NT2/D1 (cell line): ENCODE results near the gene ARHGAP8.

Source experiments
- SUZ12 ChIP-seq: IDR thresholded peaks from 2 replicates; pipeline ENCODE4 v1.6.1; 2011; ENCODE audit not compliant: insufficient read length, insufficient read depth; ENCODE audit errors: extremely low read depth
- ZNF274 ChIP-seq: IDR thresholded peaks from 2 replicates; pipeline ENCODE4 v1.6.1; 2011; ENCODE audit warnings: mild to moderate bottlenecking, low read depth, low read length

DNA sequence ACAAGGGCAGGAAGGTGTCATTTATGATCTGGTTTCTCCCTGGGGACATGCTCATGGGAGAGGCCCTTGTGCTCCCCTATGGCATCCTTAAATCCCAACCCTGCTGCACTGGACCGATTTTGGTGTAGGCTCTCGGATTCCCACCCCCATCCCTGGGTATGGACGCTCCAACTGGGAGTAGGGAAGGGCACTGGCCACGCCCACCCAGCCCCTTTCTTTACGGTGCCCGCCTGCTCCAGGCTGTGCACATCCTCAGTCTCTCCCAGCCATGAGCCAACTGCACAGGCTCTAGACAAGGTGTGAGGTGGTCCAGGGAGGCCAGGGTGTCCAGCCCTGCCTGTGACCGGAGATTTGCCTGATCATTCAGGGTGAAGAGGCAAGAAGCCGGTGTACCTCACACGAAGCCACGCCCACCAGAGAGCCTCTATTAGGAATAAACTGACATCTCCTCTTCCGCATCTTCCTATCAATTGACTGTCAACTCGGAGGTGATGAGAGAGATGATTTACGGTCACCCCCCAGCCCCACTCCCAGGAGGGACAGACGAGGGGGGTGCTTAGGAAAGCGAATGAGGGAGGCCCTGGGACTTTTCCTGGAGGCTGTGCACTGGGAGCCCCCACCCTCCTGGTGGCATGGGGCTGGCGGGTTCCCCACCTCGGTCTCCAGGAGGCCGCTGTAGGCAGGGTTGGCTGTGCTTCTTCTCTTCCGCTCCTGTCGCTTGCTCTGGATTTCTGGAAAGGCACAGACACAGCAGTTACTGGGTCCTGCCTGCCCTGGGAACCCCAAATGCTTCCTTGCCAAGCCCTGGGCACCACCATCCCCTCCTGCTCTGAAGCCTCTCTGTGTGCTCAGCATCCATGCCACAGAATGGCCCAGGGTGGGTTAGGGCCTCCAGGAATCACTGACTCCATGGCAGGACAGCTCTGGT is 140.7 kb downstream of the ARHGAP8 start:
- TF ChIP-seq SUZ12 (no peak), ZNF274 (no peak)
